ENCODE results near the gene AKT1.
"Not testable (repeated sequence)": the region's sequence is repeated elsewhere in the genome, so short reads cannot be mapped to it uniquely, and the experiment has no call there.

The AKT1 gene

DNA sequence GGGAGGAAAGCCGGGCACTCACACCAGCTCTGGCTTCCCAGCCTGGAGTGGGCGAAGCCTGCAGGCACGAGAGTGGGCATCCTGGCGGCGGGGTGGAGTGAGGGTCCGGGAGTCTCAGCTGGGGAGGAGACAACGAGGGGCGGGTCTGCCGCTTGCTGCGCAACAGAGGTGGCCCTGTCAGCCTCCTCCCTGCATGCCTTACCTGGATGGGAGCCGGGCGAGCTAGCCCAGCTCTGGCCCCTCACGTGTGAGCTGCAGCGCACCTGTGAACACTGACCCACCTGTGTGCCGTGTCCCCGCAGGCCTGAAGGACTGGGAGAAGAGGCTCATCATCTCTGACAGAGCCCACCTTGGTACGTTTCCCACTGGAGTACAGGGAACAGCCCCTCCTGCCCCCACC is 56.5 kb downstream of the AKT1 start:
- no peak for DNase-seq (ENCODE audit: low spot score)

DNA sequence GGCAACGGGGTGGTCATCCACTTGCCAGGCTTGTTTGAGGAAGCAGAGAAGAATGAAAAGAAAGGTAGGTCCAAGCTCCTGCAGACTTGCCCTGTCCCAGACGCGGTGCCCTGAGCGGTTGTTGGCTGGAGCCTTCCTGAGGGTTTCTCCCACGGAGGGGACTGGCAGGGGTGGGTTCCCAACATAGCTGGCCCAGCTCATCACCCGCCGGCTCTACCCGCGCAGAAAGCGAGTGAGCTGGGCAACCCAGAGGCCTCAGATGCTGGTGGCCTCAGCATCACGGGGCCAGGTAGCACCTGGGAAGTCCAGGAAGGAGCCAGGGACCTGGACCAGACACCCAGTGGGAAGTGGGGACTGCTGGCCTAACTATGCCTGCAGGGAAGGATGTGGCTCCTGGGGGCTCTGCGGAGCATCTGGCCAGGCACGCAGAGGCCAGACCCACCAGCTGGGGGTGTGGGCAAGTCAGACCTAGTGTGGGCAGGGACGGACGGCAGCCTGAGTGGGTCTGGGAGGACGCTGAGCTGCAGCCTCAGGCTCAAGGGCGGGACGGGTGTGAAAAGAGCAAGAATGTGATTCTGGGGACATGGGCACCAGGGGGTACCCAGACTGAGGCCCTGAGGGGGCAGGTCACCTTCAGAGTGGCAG is 57.1 kb downstream of the AKT1 start:
- no peak for DNase-seq (ENCODE audit: low spot score)

- peak; percentile 52 for DNase-seq (ENCODE audit: low spot score)
Observed at GRCh38 chr14:104735830-104736642, 59.5 kb downstream of the AKT1 start.

GRCh38 chr14:104734991-104735779 is 60.4 kb downstream of the AKT1 start:
- no peak for DNase-seq (ENCODE audit: low spot score)

- no peak for DNase-seq (ENCODE audit: low spot score)
Observed at GRCh38 chr14:104734601-104734990, 61.0 kb downstream of the AKT1 start.

- DNase-seq (ENCODE audit: low spot score), result no peak
Observed at GRCh38 chr14:104734051-104734587, 61.4 kb downstream of the AKT1 start.

DNA sequence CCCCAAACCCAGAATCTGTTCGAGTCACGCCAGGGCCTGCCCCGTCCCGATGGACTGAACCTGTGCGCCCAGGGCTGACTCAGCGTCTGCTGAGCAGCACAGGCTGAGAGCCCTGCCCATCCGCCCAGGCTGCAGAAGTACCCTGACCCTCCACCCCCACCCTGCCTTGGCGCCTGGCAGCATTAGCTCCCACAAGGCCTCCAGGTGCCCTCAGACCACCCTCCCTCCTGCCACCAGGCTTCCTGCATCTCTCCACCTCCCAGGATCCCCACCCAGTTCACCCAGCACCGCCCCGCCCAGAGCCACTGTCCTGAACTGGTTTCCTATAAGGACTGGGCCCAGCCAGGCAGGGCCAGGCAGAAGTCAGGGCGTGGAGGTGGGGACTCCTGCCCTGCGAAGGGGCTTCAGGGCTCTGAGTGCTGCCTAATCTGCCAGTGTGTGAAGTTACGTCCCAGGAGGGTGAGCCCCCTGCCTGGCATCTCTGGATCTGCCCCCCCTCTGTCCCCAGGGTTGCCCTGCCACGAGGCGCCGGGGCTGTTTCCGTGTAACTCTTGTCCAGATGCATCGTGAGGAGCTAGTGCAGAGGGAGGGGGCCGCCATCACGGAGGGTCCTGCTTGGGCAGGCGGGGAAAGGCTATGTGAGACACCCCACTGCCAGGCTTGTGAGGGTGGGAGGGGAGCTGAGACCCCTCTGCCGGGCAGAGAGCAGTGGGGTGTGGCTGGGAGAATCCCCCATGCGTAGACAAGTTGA is 62.4 kb downstream of the AKT1 start:
- DNase-seq (ENCODE audit: low spot score), result peak; percentile 49

- DNase-seq (ENCODE audit: low spot score), result peak; percentile 76
Observed at GRCh38 chr14:104732355-104732804, 63.2 kb downstream of the AKT1 start.

DNA sequence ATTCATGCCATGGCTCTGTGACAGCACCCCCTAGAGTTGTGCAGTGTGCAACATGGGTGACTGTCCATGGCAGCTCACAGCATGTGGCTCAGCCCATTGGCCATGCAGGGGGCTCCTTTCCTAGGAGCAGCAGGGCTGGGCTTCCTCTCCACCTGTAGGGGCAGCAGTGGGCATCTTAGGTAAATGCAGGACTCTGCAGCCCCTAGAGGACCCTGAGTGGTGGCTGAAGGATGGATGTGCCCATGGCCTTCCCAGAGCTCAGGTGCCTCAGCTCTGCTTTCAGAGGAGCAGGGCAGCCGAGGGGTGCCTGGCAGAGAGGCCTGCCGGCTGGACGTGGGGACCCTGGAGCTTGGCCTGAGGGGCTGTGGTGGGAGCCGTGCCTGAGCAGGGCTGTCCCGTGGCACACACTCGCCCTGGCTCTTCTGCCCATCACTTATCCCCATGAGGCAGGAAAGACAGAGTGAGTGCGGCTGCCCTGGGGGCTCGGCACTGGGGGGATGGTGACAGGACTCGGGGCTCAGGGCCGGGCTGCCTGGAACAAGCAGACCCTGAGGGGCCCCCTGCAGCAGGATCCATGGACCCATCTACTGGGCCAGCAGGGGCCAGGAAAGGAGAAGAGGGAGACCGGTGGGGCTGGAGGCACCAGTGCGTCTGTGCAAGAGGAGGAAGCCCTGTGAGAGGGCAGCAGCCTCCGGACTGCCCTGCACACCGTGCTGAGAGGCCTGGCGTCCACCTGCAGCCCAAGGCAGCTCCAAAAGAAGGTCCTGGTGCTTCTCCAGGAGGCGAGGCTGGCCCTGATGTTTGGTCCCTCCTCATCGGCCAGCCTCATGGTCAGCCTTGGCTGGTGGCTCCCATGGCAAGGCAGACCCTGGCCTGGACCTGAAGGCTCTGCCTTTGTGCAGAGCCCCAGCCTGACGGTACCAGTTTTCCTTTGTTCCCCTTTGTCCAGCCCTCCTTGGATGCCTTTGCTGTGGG is 63.9 kb downstream of the AKT1 start:
- peak; percentile 46 for DNase-seq (ENCODE audit: low spot score)

DNA sequence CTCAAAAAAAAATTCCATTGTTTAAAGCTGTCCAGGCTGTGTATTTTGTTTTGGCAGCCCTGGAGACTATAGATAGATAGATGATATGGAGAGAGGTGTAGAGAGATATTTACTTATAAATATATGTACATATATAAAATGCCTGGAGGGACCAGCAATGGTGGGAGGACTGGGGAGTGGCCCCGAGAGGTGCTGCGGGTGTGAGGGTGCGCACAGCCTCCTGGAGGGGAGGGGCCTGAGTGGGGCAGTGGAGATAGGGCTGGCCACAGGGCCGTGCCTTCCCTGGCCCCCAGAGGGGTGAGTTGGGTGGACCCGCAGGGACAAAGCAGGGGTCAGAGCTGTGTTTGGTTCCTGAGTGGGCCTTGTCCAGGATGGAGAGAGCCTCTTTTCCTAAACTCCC is 65.1 kb downstream of the AKT1 start:
- no peak for DNase-seq (ENCODE audit: low spot score)

DNA sequence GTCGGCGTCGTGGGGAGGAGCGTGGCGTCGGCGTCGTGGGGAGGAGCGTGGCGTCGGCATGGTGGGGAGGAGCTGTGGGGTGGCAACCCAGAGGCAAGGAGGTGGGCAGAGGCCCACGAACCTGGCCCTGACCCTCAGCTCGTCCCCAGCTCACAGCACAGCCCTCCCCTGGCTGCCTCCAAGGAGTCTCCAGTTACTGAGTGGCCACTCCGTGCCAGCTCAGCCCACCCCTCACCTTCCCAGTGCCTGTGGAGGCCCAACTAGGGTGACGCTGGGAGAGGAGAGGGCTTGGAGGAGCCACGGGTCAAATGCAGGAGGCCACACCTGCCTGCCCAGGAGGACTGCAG is 65.7 kb downstream of the AKT1 start:
- no peak for DNase-seq (ENCODE audit: low spot score)

DNA sequence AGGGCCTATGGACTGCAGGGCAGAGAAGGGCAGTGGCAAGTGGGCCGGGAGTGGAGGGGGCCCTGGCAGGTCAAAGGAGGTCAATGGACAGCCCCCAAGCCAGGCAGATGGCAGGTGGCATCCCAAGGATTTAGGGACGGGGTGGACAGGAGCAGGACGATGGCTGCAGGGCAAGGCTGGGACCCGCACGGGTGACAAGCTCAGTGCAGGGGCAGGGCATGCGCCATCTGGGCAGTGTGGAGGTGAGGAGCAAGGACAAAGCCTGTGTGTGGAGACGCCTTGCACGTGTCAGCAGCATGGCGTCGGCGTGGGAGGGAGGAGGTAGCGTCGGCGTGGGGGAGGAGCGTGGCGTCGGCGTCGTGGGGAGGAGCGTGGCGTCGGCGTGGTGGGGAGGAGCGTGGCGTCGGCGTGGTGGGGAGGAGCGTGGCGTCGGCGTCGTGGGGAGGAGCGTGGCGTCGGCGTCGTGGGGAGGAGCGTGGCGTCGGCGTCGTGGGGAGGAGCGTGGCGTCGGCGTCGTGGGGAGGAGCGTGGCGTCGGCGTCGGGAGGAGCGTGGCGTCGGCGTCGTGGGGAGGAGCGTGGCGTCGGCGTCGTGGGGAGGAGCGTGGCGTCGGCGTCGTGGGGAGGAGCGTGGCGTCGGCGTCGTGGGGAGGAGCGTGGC is 66.2 kb downstream of the AKT1 start:
- DNase-seq (ENCODE audit: low spot score), result not testable (repeated sequence)

DNA sequence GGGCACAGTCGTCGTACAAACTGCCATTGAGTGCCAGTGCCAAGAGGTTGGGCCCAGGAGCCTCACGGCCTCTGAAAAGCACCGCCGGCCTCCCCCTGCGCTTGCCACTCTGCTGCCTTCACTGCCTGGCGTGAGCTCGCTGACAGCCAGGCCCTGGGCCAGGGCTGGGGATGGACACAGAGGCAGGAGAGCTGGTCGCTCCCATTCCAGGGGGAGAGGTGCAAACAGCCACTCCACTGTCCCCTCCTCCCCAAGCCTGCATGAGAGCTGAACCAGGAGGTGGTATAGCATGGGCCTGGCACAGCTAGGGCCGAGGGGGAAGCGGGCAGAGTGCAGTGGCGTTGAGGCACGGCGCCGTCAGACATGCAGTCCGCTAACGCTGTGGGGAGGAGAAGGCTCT is 66.9 kb downstream of the AKT1 start:
- no peak for DNase-seq (ENCODE audit: low spot score)

GRCh38 chr14:104726600-104727451 is 68.7 kb downstream of the AKT1 start:
- no peak for DNase-seq (ENCODE audit: low spot score)

GRCh38 chr14:104725772-104726548 is 69.6 kb downstream of the AKT1 start:
- no peak for DNase-seq (ENCODE audit: low spot score)

DNA sequence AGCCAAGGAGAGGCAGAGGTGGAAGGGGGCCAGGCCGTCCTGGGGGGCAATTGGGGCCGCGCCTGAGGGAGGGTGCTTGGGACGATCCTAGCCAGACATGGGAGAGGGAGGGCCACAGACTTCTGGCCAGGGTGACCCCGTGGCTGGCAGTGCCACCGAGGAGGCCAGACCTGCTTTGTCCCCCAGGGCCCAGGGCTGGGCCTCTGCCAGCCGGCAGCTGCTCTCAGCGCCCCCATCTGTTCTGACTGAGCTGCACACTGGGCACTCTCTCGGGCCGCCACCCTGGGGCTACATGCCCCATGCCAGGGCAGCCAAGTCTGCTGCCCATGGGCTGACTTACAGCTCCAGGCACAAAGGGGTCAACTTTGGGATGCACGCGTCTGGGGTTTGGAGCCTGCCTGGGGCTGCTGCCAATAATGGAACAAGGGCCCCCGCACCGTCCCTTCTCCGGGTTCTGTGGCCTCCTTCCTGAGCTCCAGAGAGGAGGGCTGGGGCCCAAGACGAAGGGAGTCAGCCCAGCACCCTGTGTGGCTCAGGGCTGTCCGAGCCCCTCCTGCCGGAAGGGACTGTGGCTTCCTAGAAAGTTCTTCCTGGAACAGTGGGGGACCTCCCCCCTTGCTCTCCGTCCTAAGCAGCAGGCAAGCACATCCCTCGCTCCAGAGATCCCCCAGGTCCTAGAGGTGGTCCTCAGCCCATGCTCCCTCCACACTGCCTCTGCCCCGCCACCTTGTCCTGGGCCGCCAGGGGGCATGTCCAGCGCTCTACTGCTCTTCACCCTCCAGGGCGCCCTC is 70.4 kb downstream of the AKT1 start:
- peak; percentile 50 for DNase-seq (ENCODE audit: low spot score)

DNA sequence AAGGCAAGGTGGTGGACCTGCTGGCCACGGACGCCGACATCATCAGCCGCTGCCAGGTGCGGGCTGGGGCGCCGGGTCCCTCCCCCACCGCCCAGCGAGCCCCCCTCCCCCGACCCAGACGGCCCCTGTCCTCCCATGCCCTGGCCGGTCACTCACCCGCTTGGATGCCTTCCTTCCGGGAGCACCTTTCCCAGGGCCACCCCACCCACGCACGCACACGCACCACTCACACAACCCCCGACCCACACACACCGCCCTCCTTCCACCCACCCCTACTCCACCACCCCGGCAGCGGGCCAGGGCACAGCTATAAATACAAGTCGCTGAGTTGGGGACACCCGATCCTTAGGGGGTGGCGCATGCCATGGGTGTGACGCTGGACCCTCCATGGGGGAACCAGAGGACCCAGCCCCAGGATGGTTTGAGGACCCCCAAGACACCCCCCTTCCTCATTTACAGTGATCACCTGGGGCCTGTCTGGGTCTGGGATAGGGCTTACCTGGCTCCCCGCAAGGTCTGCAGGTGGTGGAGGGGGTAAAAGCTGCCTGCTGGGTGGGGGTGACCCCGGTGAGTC is 71.1 kb downstream of the AKT1 start:
- peak; percentile 44 for DNase-seq (ENCODE audit: low spot score)
